Liver (tissue), 9 donors: Measurements from ENCODE around the gene DGCR8. TPM values are rescaled to one million over a fixed set of nuclear protein-coding genes. Genes with fewer than 3 reads are reported as not detected.

Source experiments
- DNase-seq: peaks from one replicate; pipeline ENCODE4 v3.0.0-alpha.2; 2017; ENCODE audit warnings: low spot score
- H3K27ac ChIP-seq, 2 donors: one replicate each; pipeline ENCODE4 v1.7.0; 2013; ENCODE audit warnings: inconsistent platforms in 2 of 2, low read length in 2 of 2, control low read depth in 1 of 2, low read depth in 1 of 2, mild to moderate bottlenecking in 1 of 2
- H3K27me3 ChIP-seq, 4 donors: one replicate each; pipeline versions ENCODE4 v1.6.1 to v1.7.0; 2013; ENCODE audit warnings: low read length in 3 of 4, inconsistent platforms in 1 of 4, mild to moderate bottlenecking in 1 of 4, moderate library complexity in 1 of 4; ENCODE audit not compliant: control insufficient read depth in 4 of 4, insufficient read depth in 4 of 4
- H3K36me3 ChIP-seq, 4 donors: one replicate each; pipeline versions ENCODE4 v1.6.1 to v1.7.0; 2013; ENCODE audit warnings: low read length in 3 of 4, mild to moderate bottlenecking in 3 of 4, low read depth in 1 of 4, moderate library complexity in 1 of 4; ENCODE audit not compliant: control insufficient read depth in 4 of 4, insufficient read depth in 3 of 4
- H3K4me1 ChIP-seq, 4 donors: one replicate each; pipeline versions ENCODE4 v1.6.1 to v1.7.0; 2013; ENCODE audit warnings: low read length in 3 of 4, mild to moderate bottlenecking in 3 of 4, moderate library complexity in 1 of 4; ENCODE audit not compliant: control insufficient read depth in 4 of 4, insufficient read depth in 4 of 4
- H3K4me3 ChIP-seq, 3 donors: one replicate each; pipeline versions ENCODE4 v1.6.1 to v1.7.0; 2013; ENCODE audit warnings: low read length in 3 of 3, control low read depth in 1 of 3, low read depth in 1 of 3, mild to moderate bottlenecking in 1 of 3
- H3K9ac ChIP-seq, 2 donors: one replicate each; pipeline ENCODE4 v1.7.0; 2013; ENCODE audit warnings: low read length in 2 of 2, mild to moderate bottlenecking in 2 of 2, moderate library complexity in 2 of 2, control low read depth in 1 of 2, low read depth in 1 of 2
- H3K9me3 ChIP-seq, 4 donors: one replicate each; pipeline versions ENCODE4 v1.6.1 to v1.7.0; 2013; ENCODE audit warnings: low read length in 3 of 4; ENCODE audit not compliant: control insufficient read depth in 4 of 4
- FOXA1 ChIP-seq: IDR thresholded peaks from 2 replicates; pipeline ENCODE4 v1.6.1; 2016; ENCODE audit warnings: antibody characterized with exemption
- FOXA2 ChIP-seq: IDR thresholded peaks from 2 replicates; pipeline ENCODE4 v1.6.1; 2016; ENCODE audit warnings: antibody characterized with exemption
- HNF4A ChIP-seq, 2 donors: conservative IDR thresholded peaks; 2 replicates each; pipeline ENCODE4 v1.6.1; 2016; ENCODE audit warnings: antibody characterized with exemption in 2 of 2, mild to moderate bottlenecking in 2 of 2
- HNF4G ChIP-seq: IDR thresholded peaks from 2 replicates; pipeline ENCODE4 v1.6.1; 2016; ENCODE audit warnings: antibody characterized with exemption
- MAX ChIP-seq: IDR thresholded peaks from 2 replicates; pipeline ENCODE4 v1.6.1; 2016; ENCODE audit warnings: antibody characterized with exemption
- NR2F2 ChIP-seq: IDR thresholded peaks from 2 replicates; pipeline ENCODE4 v1.6.1; 2016; ENCODE audit warnings: antibody characterized with exemption
- RAD21 ChIP-seq, 2 donors: IDR thresholded peaks; 2 replicates each; pipeline ENCODE4 v1.6.1; 2016; ENCODE audit warnings: antibody characterized with exemption in 2 of 2, mild to moderate bottlenecking in 2 of 2
- REST ChIP-seq: IDR thresholded peaks from 2 replicates; pipeline ENCODE4 v1.6.1; 2016; ENCODE audit warnings: antibody characterized with exemption, mild to moderate bottlenecking
- RXRA ChIP-seq, 2 donors: IDR thresholded peaks; 2 replicates each; pipeline ENCODE4 v1.6.1; 2017 to 2018; ENCODE audit warnings: antibody characterized with exemption in 2 of 2, mild to moderate bottlenecking in 1 of 2
- SP1 ChIP-seq: IDR thresholded peaks from 2 replicates; pipeline ENCODE4 v1.6.1; 2018; ENCODE audit warnings: antibody characterized with exemption, mild to moderate bottlenecking
- TAF1 ChIP-seq: conservative IDR thresholded peaks from 2 replicates; pipeline ENCODE4 v1.6.1; 2016; ENCODE audit warnings: antibody characterized with exemption, mild to moderate bottlenecking
- YY1 ChIP-seq: IDR thresholded peaks from 2 replicates; pipeline ENCODE4 v1.6.1; 2016; ENCODE audit warnings: antibody characterized with exemption, mild to moderate bottlenecking
- WGBS: extraction: QIAGEN DNeasy Blood & Tissue Kit; methylation state at CpG from one replicate; pipeline ENCODE4 v1.1.7; 2013; 5-methylcytosine and 5-hydroxymethylcytosine counted together
- polyA plus RNA-seq, 2 donors: library from polyadenylated mRNA; stranded (reverse) in 1 of 2; unstranded in 1 of 2; fragments of 200-250 nt in 1 of 2; fragments of >200 nt in 1 of 2; fragmentation: Nextera tagmentation in 1 of 2; extraction: Ambion mirVana in 1 of 2; gene quantifications; one replicate each; pipeline versions ENCODE4 v1.2.1 to v1.2.3, GENCODE V29; 2013 to 2015
- total RNA-seq, 2 donors: library from RNA; depleted of rRNA; stranded (reverse); fragments of >200 nt; gene quantifications; one replicate each; pipeline ENCODE4 v1.2.3, GENCODE V29; 2014
- TF ChIP-seq, protein P1 (sequence below): IDR thresholded peaks from 2 replicates; pipeline ENCODE4 v1.6.1; 2016; ENCODE audit warnings: antibody characterized with exemption
- TF ChIP-seq, protein P2 (sequence below): IDR thresholded peaks from 2 replicates; pipeline ENCODE4 v1.6.1; 2016; ENCODE audit warnings: antibody characterized with exemption
- TF ChIP-seq, protein P3 (sequence below): fragments of 150-350 bp; IDR thresholded peaks from 2 replicates; pipeline ENCODE4 v1.5.1; 2017; ENCODE audit warnings: improper control_type of control experiment, low read depth, low read length; ENCODE audit not compliant: missing input control
- donor health status: healthy.
- donor health status: healthy.
- donor health status: healthy.
- donor health status: healthy.
- donor health status: healthy.

DGCR8 gene
- total and polyA plus RNA-seq, 4 donors: 7.9 to 27.1 (median 15.8) TPM

DNA sequence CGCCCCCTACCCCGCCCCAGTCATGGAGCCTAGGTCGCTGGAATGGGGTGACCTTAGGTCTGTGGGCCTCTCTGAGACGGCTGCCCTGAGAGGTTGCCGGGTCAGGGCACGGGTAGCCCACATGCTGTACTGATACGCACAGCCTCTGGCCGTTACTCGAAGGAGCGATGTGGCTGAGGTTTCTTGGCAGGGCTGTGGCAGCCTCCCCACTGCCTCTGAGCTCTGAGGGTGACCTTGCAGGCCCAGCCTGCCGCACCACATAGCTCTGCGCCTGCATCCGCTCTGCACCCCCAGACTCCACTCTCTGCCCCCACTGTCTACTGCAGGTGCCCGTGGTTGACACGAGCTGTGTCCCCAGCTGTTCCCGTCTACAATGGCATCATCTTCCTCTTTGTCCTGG, 58.8 kb downstream of the DGCR8 start:
- no peak overlapping the region for H3K27ac ChIP-seq
- 93% methylated on average over 16 of the region's 16 CpGs for WGBS
- H3K4me1 ChIP-seq: peaks cover 0 to 13% (median 6%) of the 10 kb centered on the region in 4 donors
- peaks cover 0 to 10% (median 0%) of the 10 kb centered on the region in 4 donors for H3K36me3 ChIP-seq
- no peak for TF ChIP-seq MAX
- TF ChIP-seq REST: no peak
- no peak for TF ChIP-seq HNF4G
- TF ChIP-seq, protein P1, sequence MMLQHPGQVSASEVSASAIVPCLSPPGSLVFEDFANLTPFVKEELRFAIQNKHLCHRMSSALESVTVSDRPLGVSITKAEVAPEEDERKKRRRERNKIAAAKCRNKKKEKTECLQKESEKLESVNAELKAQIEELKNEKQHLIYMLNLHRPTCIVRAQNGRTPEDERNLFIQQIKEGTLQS: no peak
- no peak for TF ChIP-seq NR2F2
- TF ChIP-seq YY1: no peak
- TF ChIP-seq FOXA2: no peak
- TF ChIP-seq SP1: no peak
- TF ChIP-seq TAF1: no peak
- H3K9ac ChIP-seq: no peak overlapping the region
- no peak overlapping the region for H3K4me3 ChIP-seq
- no peaks in the 10 kb centered on the region for H3K27me3 ChIP-seq
- no peak for DNase-seq
- H3K9me3 ChIP-seq: no peaks in the 10 kb centered on the region

DNA sequence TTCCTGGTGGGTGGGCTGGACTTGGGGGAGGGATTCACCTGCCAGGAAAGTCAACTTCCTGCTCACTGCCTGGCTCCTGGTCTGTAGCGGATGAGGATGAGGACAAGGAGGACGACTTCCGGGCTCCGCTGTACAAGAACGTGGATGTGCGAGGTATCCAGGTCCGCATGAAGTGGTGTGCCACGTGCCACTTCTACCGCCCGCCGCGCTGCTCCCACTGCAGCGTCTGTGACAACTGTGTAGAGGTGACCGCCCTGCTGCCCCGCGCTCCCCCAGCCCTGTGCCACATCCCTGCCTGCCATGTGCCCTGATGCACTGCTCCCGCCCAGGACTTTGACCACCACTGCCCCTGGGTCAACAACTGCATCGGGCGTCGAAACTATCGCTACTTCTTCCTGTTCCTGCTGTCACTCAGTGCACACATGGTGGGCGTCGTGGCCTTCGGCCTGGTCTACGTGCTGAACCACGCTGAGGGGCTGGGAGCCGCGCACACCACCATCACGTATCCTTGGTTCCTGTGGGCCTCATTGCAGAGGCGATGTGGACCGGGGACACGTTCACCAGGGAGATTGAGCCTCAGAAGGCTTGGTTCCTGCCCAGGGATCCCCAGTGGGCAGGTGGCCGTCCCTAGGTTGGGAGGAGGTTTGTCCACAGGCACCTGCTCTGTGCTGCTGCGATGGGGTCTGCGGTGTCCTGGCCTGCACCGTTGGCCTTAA, 59.5 kb downstream of the DGCR8 start:
- WGBS: 89% methylated on average over 36 of the region's 36 CpGs
- no peak for DNase-seq
- Histone ChIP-seq H3K4me3 (no peak overlapping the region), H3K9ac (no peak overlapping the region), H3K36me3 (peaks cover 0 to 10% (median 0%) of the 10 kb centered on the region in 4 donors), H3K4me1 (peaks cover 0 to 9% (median 3%) of the 10 kb centered on the region in 4 donors), H3K27me3 (no peaks in the 10 kb centered on the region), H3K9me3 (no peaks in the 10 kb centered on the region), H3K27ac (no peak overlapping the region)
- no peak for TF ChIP-seq FOXA1
- TF ChIP-seq MAX: no peak
- no peak for TF ChIP-seq TAF1
- no peak for TF ChIP-seq RAD21 (IDR thresholded peaks at IDR 0.05)
- TF ChIP-seq, protein P2, sequence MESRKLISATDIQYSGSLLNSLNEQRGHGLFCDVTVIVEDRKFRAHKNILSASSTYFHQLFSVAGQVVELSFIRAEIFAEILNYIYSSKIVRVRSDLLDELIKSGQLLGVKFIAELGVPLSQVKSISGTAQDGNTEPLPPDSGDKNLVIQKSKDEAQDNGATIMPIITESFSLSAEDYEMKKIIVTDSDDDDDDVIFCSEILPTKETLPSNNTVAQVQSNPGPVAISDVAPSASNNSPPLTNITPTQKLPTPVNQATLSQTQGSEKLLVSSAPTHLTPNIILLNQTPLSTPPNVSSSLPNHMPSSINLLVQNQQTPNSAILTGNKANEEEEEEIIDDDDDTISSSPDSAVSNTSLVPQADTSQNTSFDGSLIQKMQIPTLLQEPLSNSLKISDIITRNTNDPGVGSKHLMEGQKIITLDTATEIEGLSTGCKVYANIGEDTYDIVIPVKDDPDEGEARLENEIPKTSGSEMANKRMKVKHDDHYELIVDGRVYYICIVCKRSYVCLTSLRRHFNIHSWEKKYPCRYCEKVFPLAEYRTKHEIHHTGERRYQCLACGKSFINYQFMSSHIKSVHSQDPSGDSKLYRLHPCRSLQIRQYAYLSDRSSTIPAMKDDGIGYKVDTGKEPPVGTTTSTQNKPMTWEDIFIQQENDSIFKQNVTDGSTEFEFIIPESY: no peak
- no peak for TF ChIP-seq SP1
- no peak for TF ChIP-seq HNF4A (conservative IDR thresholded peaks at IDR 0.05)
- TF ChIP-seq, protein P3, sequence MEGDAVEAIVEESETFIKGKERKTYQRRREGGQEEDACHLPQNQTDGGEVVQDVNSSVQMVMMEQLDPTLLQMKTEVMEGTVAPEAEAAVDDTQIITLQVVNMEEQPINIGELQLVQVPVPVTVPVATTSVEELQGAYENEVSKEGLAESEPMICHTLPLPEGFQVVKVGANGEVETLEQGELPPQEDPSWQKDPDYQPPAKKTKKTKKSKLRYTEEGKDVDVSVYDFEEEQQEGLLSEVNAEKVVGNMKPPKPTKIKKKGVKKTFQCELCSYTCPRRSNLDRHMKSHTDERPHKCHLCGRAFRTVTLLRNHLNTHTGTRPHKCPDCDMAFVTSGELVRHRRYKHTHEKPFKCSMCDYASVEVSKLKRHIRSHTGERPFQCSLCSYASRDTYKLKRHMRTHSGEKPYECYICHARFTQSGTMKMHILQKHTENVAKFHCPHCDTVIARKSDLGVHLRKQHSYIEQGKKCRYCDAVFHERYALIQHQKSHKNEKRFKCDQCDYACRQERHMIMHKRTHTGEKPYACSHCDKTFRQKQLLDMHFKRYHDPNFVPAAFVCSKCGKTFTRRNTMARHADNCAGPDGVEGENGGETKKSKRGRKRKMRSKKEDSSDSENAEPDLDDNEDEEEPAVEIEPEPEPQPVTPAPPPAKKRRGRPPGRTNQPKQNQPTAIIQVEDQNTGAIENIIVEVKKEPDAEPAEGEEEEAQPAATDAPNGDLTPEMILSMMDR: no peak
- no peak for TF ChIP-seq RXRA (IDR thresholded peaks at IDR 0.05)
